Fibroblast of peridontal ligament (primary cell): Measurements from ENCODE around the gene RTL5.

ENCODE experiments used
- DNase-seq: peaks from one replicate; pipeline ENCODE4 v3.0.0-alpha.2; 2010; ENCODE audit errors: extremely low read depth

The RTL5 gene

DNA sequence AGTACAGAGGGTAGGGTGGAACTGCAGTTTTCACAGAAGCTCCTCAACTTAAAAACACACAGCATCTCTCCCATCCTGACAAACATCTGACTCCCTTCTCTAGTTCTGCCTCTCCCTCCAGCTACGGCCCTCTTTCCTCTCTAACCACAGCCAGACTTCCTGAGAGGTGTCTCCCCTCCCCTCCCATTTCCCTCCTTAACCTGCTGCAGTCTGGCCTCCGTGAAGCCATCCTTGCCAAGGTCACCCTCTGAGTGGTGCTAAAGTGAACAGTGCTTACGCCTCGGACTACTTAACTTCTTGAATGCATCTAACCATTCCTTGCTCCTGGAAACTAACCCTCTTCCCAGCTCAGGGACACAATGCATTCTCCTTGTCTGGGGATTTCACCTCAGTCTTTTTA is 53.3 kb downstream of the RTL5 start:
- no peak for DNase-seq
